Left lung (tissue), 10 donors: Measurements from ENCODE around the gene SLX9. TPM values are rescaled to one million over a fixed set of nuclear protein-coding genes. Genes with fewer than 3 reads are reported as not detected.

ENCODE experiments used
- ATAC-seq: fragments of 200-7000 bp; cut with Tn5 transposase; one replicate; pipeline ENCODE4 v1.9.1; 2020; ENCODE audit warnings: moderate library complexity
- DNase-seq, 4 donors: peaks; one replicate each; pipeline ENCODE4 v3.0.0-alpha.2; 2013 to 2020
- H3K27ac ChIP-seq, 2 donors: fragments of 200-600 bp; sonication (generic) in 1 of 2; one replicate each; pipeline versions ENCODE4 v1.5.0 to v1.8.0; 2020 to 2021
- H3K27me3 ChIP-seq, 2 donors: fragments of 200-600 bp; sonication (generic) in 1 of 2; one replicate each; pipeline versions ENCODE4 v1.5.0 to v1.8.0; 2020 to 2021
- H3K36me3 ChIP-seq, 2 donors: fragments of 200-600 bp; sonication (generic) in 1 of 2; one replicate each; pipeline versions ENCODE4 v1.5.0 to v1.8.0; 2020 to 2021
- H3K4me1 ChIP-seq, 2 donors: fragments of 200-600 bp; one replicate each; pipeline ENCODE4 v1.8.0; 2021
- H3K4me3 ChIP-seq, 2 donors: fragments of 200-600 bp; sonication (generic) in 1 of 2; one replicate each; pipeline versions ENCODE4 v1.5.0 to v1.8.0; 2020 to 2021; ENCODE audit warnings: mild to moderate bottlenecking in 1 of 2
- H3K9me3 ChIP-seq, 2 donors: fragments of 200-600 bp; sonication (generic) in 1 of 2; one replicate each; pipeline versions ENCODE4 v1.5.0 to v1.8.0; 2020 to 2021
- intact Hi-C, 2 donors: fragments of 100-400 bp; cut with DNase I; formaldehyde crosslinking; loops; one replicate each; pipeline versions ENCODE4 v1.11.2 to v1.14.2; 2022
- polyA plus RNA-seq, 6 donors: library from polyadenylated mRNA; unstranded; fragments of 120-200 nt; gene quantifications; one replicate each; pipeline ENCODE4 v1.2.1, GENCODE V29; 2013; ENCODE audit not compliant: insufficient read length in 6 of 6
- total RNA-seq, 2 donors: library from RNA; stranded (reverse); fragmentation: NEBNext Ultra II Directional; extraction: Animal tissue kit (Norgen Biotek cat#: 25700); gene quantifications; one replicate each; pipeline ENCODE4 v1.2.1, GENCODE V29; 2021
- TF ChIP-seq, protein P1 (sequence below), 2 donors: fragments of 200-600 bp; sonication (generic) in 1 of 2; IDR thresholded peaks; one replicate each; pipeline versions ENCODE4 v1.5.0 to v1.8.0; 2021; ENCODE audit warnings: antibody characterized with exemption in 2 of 2
- donor health status: DM: no; HTN: yes; CAD: no.
- donor health status: DM: no; HTN: no; CAD: no.

Gene SLX9
- total and polyA plus RNA-seq, 8 donors, result 11.5 to 29.6 (median 16.2) TPM

DNA sequence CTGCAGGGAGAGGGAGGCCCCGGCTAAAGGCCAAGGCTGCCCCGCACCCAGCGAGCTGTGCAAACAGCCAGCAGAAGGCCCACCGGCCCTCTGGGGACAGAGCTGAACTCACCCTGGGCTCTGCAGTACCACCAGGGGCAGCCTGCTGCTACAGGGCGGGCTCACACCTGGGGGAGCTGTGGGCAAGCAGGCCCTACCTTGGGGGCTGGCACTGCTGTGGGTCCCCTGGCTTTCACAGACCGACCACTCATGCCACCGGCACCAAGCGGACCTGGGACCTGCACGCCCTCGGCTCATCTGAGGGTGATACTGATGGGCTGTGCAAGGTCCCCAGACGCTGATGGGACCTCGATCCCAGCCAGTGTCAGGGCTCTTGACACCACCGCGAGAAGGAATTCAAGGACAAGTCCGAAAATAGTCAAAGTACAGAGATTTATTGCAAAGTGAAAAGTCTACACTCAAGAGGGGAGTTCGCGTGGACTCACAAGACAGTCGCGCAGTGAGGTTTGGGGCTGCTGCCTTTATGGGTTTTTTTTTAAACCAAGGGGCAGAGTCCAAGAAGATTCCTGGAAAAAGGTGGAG is 73.5 kb downstream of the SLX9 start:
- TF ChIP-seq, protein P1, sequence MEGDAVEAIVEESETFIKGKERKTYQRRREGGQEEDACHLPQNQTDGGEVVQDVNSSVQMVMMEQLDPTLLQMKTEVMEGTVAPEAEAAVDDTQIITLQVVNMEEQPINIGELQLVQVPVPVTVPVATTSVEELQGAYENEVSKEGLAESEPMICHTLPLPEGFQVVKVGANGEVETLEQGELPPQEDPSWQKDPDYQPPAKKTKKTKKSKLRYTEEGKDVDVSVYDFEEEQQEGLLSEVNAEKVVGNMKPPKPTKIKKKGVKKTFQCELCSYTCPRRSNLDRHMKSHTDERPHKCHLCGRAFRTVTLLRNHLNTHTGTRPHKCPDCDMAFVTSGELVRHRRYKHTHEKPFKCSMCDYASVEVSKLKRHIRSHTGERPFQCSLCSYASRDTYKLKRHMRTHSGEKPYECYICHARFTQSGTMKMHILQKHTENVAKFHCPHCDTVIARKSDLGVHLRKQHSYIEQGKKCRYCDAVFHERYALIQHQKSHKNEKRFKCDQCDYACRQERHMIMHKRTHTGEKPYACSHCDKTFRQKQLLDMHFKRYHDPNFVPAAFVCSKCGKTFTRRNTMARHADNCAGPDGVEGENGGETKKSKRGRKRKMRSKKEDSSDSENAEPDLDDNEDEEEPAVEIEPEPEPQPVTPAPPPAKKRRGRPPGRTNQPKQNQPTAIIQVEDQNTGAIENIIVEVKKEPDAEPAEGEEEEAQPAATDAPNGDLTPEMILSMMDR (IDR thresholded peaks at IDR 0.05), result no peak
- intact Hi-C loops, result no loop called here
- H3K4me3 ChIP-seq, result no peak overlapping the region
- no peak for ATAC-seq
- H3K27ac ChIP-seq, result no peak overlapping the region
- peak in 2 of 4 donors; percentile 16 to 67 for DNase-seq
- peaks cover 0 to 14% of the 10 kb centered on the region in 2 donors for H3K4me1 ChIP-seq
- H3K36me3 ChIP-seq, result no peaks in the 10 kb centered on the region
- no peaks in the 10 kb centered on the region for H3K9me3 ChIP-seq
- peaks cover 7 to 74% of the 10 kb centered on the region in 2 donors for H3K27me3 ChIP-seq

DNA sequence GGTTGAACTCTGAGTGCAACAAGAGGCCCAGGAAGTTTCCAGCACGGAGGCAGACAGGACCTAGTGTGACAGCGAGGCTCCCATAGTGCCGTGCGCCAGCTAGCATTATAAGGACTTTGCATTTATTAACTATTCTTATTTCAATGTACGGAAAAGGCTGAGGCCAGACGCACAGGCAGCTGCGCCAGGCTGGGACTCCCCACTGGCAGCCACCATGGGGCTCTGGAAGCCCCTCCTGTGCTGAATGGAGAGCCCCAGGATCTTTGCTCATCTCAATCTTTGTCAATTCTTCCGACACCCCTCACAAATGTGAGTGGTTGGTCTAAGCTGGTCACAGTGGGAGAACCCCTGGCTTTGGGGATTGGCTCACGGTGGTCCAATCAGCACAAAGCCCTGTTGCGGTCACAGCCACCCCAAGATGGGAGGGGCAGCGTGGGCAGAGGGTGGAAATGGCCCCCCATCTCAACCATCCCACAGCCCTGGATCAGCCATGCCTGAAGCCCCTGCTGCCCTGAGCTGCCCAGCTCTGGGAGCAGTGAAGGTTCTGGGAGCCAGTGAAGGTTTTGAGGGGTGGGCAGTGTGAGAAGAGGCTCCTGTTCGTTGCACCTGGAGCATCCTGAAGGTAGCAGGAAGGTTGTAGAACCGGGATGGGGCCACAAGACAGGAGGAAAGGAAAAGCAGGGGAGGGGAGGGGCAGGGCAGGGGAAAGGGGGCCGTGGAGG is 75.1 kb downstream of the SLX9 start:
- DNase-seq, result peak in 1 of 4 donors; percentile 37
- Histone ChIP-seq H3K27me3 (peaks cover 8 to 89% of the 10 kb centered on the region in 2 donors), H3K36me3 (no peaks in the 10 kb centered on the region), H3K27ac (no peak overlapping the region), H3K4me3 (no peak overlapping the region), H3K4me1 (peaks cover 0 to 15% of the 10 kb centered on the region in 2 donors), H3K9me3 (no peaks in the 10 kb centered on the region)
- TF ChIP-seq, protein P1 (IDR thresholded peaks at IDR 0.05), result no peak
- ATAC-seq, result no peak
- intact Hi-C loops, result no loop called here

DNA sequence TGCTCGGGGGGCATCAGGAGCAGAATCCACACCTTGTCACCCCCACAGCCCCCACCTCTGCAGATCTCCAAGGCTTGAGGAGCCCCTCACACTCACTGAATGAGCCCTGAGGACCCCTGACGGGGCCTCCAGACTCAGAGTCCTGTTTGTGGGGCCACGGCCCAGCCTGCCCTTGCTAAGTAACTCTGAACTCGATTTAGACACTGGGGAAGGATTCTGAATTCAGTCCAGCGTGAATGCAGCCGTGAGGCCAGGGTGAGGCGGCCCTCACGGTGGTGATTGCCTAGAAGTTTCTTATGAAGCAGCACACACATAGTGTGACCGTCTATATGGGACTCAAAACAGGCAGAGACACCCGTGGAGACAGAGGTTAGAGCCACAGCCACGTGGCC is 75.6 kb downstream of the SLX9 start:
- intact Hi-C loops, result no loop called here
- Histone ChIP-seq H3K4me3 (no peak overlapping the region), H3K27me3 (peaks cover 8 to 94% of the 10 kb centered on the region in 2 donors), H3K27ac (no peak overlapping the region), H3K9me3 (no peaks in the 10 kb centered on the region), H3K36me3 (no peaks in the 10 kb centered on the region), H3K4me1 (peaks cover 0 to 15% of the 10 kb centered on the region in 2 donors)
- TF ChIP-seq, protein P1 (IDR thresholded peaks at IDR 0.05), result no peak
- ATAC-seq, result no peak
- DNase-seq, result peak in 2 of 4 donors; percentile 16 to 49

DNA sequence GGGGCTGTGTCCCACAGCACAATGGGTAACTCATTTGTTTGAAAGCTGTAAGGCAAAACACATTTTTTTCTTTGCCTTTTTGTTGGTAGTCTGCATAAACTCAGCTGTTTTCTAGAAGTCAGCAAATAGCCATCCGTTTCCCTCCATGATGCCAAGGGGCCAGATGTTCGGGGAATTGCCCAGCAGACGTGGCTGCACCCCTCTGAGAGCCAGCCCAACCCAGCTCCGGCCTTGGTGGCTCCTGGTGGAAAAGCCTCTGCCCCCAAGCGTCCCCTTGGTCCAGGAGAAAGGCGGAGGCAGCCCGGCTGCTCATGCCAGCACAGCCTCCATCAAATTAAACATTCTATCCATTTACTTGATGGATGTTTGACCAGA is 76.2 kb downstream of the SLX9 start:
- Histone ChIP-seq H3K36me3 (no peaks in the 10 kb centered on the region), H3K4me3 (no peak overlapping the region), H3K27me3 (peaks cover 8 to 93% of the 10 kb centered on the region in 2 donors), H3K27ac (no peak overlapping the region), H3K4me1 (peaks cover 0 to 15% of the 10 kb centered on the region in 2 donors), H3K9me3 (no peaks in the 10 kb centered on the region)
- TF ChIP-seq, protein P1 (IDR thresholded peaks at IDR 0.05), result no peak
- intact Hi-C loops, result no loop called here
- ATAC-seq (no peak), DNase-seq (peak in 2 of 4 donors; percentile 27 to 48)

DNA sequence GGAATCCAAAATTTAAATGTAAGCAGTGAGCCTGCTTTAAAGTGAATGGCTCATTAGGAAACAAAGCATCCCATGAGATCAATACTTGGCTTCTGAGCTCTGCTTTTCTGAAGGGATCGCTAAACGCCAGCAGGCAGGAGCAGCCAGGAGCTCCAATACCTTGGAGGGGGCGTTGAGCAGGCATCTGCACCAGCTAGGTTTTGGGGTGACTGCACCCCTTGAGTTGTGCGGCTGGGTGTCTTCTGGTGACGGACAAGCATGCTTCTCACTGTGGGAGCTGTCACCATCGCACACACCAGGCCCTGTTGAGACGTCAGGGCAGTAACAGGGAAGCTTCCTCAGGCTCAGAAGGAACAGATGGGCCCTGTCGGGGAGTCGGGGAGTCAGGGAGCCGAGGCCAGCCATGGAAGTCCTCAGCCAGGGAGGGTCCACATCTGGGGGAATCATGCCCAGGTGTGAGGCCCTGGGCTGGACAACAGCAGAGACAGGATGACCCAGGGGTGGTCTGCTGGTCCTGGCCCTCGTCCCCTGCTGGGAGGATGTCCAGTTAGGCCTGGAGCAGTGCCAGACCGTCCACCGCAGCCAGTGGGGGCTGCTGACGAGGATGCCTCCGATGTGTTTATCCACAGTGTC is 76.7 kb downstream of the SLX9 start:
- ATAC-seq, result no peak
- no peaks in the 10 kb centered on the region for H3K36me3 ChIP-seq
- peaks cover 0 to 15% of the 10 kb centered on the region in 2 donors for H3K4me1 ChIP-seq
- H3K4me3 ChIP-seq, result no peak overlapping the region
- peak in 2 of 4 donors; percentile 31 to 45 for DNase-seq
- no peak overlapping the region for H3K27ac ChIP-seq
- H3K9me3 ChIP-seq, result no peaks in the 10 kb centered on the region
- peaks cover 8 to 88% of the 10 kb centered on the region in 2 donors for H3K27me3 ChIP-seq
- TF ChIP-seq, protein P1 (IDR thresholded peaks at IDR 0.05), result no peak
- intact Hi-C loops, result no loop called here
